Measurements from ENCODE around the gene ASXL3. TPM values are rescaled to one million over a fixed set of nuclear protein-coding genes. Genes with fewer than 3 reads are reported as not detected.

The ASXL3 gene
- total and polyA plus RNA-seq, 9 of the 15 experiments (the other 6 are each of a cell fraction or from before 2014, with no cell fraction given), result not detected

GRCh38 chr18:33593261-33593660 lies 15.2 kb downstream of the ASXL3 start (continued):
- TF ChIP-seq MTA2 (IDR thresholded peaks at IDR 0.05; ENCODE audit: low read depth) (no peak), HNRNPL (IDR thresholded peaks at IDR 0.05; ENCODE audit: low read depth, low read length) (no peak)

DNA sequence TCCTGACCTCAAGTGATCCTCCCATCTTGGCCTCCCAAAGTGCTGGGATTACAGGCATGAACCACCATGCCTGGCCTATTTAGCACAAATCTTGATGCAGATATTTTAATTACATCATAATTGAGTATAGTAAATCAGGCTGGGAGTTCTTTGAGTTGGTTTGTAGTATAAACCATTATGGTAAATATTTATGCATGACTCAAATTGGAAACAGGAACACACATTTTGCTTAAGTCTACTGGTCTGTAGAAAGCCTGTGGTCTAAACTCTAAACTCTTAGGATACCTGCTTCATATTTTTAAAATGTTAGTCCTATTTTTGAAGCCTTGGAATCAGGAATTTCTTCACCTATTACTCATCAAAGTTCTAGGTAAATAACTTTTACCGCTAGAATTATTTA lies 16.8 kb downstream of the ASXL3 start:
- ATAC-seq (no peak), DNase-seq (ENCODE audit: extremely low read depth in 1 of 4, low spot score in 3 of 4) (no peak), FAIRE-seq (no peak)
- Histone ChIP-seq H3K27me3 (ENCODE audit: control insufficient read depth in 2 of 2, insufficient read depth in 2 of 2, low read length in 2 of 2) (no peaks in the 10 kb centered on the region), H3K4me1 (replicated peaks in 1 of 2; ENCODE audit: control insufficient read depth in 2 of 2, insufficient read depth in 2 of 2, low read length in 2 of 2) (no peaks in the 10 kb centered on the region), H3K4me2 (ENCODE audit: insufficient read depth, low read length) (no peak overlapping the region), H3K9ac (ENCODE audit: insufficient read depth in 1 of 2, low read depth in 2 of 2, low read length in 2 of 2) (no peak overlapping the region), H3K4me3 (no peak overlapping the region), H4K20me1 (replicated peaks; ENCODE audit: control insufficient read depth, insufficient read depth, low read length) (no peaks in the 10 kb centered on the region), H3K79me2 (ENCODE audit: control insufficient read depth, insufficient read depth, low read length) (no peaks in the 10 kb centered on the region), H3K36me3 (ENCODE audit: control insufficient read depth, insufficient read depth, low read length) (no peaks in the 10 kb centered on the region), H3K27ac (ENCODE audit: extremely low read depth, low read depth, low read length) (no peak overlapping the region), H3K9me3 (replicated peaks; ENCODE audit: control insufficient read depth, insufficient read depth, low read depth, low read length) (no peaks in the 10 kb centered on the region; the same call in 1 of the 2 replicates), H3K9me1 (ENCODE audit: control insufficient read depth, insufficient read depth, low read length) (no peaks in the 10 kb centered on the region), H2AFZ (ENCODE audit: low read depth, low read length) (no peak overlapping the region)
- BruUV-seq (replicated peaks), result no TSS peak
- POLR2A ChIA-PET, result no interaction called here
- intact Hi-C loops (cut with micrococcal nuclease), result no loop called here
- in situ Hi-C loops (cut with MboI), result no loop called here
- CTCF ChIA-PET (ENCODE audit: low intra/inter-chr PET ratio), result no interaction called here
- WGBS (ENCODE audit: insufficient coverage, low coverage, missing lambda C conversion rate), result 0% methylated on average over 1 of the region's 1 CpG
- TF ChIP-seq HNRNPH1 (optimal IDR thresholded peaks at IDR 0.05; ENCODE audit: low read depth, low read length) (no peak), CBX5 (IDR thresholded peaks at IDR 0.05; ENCODE audit: borderline replicate concordance, low read depth) (no peak), NBN (IDR thresholded peaks at IDR 0.05; ENCODE audit: low read depth) (no peak), NR2F6 (CRISPR knock-in tag; IDR thresholded peaks at IDR 0.05) (no peak), HDAC3 (IDR thresholded peaks at IDR 0.05; ENCODE audit: borderline replicate concordance, partially characterized antibody) (no peak), ZNF12 (CRISPR knock-in tag; IDR thresholded peaks at IDR 0.05) (no peak), SRF (CRISPR knock-in tag; IDR thresholded peaks at IDR 0.05) (no peak), ZNF408 (CRISPR knock-in tag; IDR thresholded peaks at IDR 0.05; ENCODE audit: low read depth) (no peak), ID3 (CRISPR knock-in tag; IDR thresholded peaks at IDR 0.05) (no peak), ID3 (tag; IDR thresholded peaks at IDR 0.05) (no peak), ZBTB12 (CRISPR knock-in tag; IDR thresholded peaks at IDR 0.05) (no peak), EHMT2 (IDR thresholded peaks at IDR 0.05) (no peak), POLR2A (conservative IDR thresholded peaks at IDR 0.05) (no peak), MTA1 (IDR thresholded peaks at IDR 0.05; ENCODE audit: borderline replicate concordance) (no peak), ZFX (CRISPR knock-in tag; IDR thresholded peaks at IDR 0.05) (no peak), ZZZ3 (IDR thresholded peaks at IDR 0.05) (no peak), SP1 (CRISPR knock-in tag; IDR thresholded peaks at IDR 0.05) (no peak), ARID3B (CRISPR knock-in tag; IDR thresholded peaks at IDR 0.05; ENCODE audit: borderline replicate concordance) (no peak), DEAF1 (CRISPR knock-in tag; IDR thresholded peaks at IDR 0.05) (no peak)

Data from K562 (cell line).